Nephron progenitor cell (in vitro differentiated cells): ENCODE results near the gene NIFK.

ENCODE experiments used
- DNase-seq: peaks from one replicate; pipeline ENCODE4 v3.0.0; 2021
- H3K27ac Mint-ChIP-seq: 2 replicates; pipeline ENCODE4 v1.8.0; 2021; ENCODE audit warnings: mild to moderate bottlenecking, moderate library complexity, mixed read lengths
- H3K27me3 Mint-ChIP-seq: 2 replicates; pipeline ENCODE4 v1.8.0; 2021; ENCODE audit warnings: mild to moderate bottlenecking, low read depth, mixed read lengths; ENCODE audit not compliant: poor library complexity
- H3K36me3 Mint-ChIP-seq: 2 replicates; pipeline ENCODE4 v1.8.0; 2021; ENCODE audit warnings: low read depth, mixed read lengths
- H3K4me1 Mint-ChIP-seq: 2 replicates; pipeline ENCODE4 v1.8.0; 2021; ENCODE audit warnings: mixed read lengths
- H3K4me3 Mint-ChIP-seq: 2 replicates; pipeline ENCODE4 v1.8.0; 2021; ENCODE audit warnings: mild to moderate bottlenecking, moderate library complexity, mixed read lengths
- H3K9me3 Mint-ChIP-seq: 2 replicates; pipeline ENCODE4 v1.8.0; 2021; ENCODE audit warnings: mild to moderate bottlenecking, moderate library complexity, mixed read lengths
- TF ChIP-seq, protein P1 (sequence below): fragments of 200-600 bp; sonication (generic); IDR thresholded peaks from 2 replicates; pipeline ENCODE4 v1.5.0; 2021; ENCODE audit warnings: antibody characterized with exemption

NIFK gene

DNA sequence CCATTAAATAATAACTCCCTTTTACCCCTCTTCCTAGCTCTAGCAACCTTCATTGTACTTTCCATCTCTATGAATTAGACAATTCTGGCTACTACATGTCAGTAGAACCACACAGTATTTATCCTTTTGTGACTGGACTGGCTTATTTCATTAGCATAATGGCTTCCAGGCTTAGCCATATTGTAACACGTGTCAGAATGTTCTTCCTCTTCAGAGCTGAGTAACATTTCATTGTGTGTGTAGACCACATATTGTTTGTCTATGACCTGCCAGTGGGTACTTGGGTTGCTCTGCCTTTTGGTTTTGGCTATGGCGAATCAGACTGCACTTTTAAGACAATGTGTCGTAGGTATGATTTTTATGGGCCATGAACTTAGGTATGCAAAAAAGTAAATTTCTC, 39.7 kb upstream of the NIFK start:
- Mint-ChIP-seq H3K27me3 (peaks cover 12% of the 10 kb centered on the region), H3K27ac (no peak overlapping the region), H3K36me3 (no peaks in the 10 kb centered on the region), H3K9me3 (no peaks in the 10 kb centered on the region), H3K4me1 (peaks cover 28% of the 10 kb centered on the region), H3K4me3 (no peak overlapping the region)
- no peak for DNase-seq
- TF ChIP-seq, protein P1, sequence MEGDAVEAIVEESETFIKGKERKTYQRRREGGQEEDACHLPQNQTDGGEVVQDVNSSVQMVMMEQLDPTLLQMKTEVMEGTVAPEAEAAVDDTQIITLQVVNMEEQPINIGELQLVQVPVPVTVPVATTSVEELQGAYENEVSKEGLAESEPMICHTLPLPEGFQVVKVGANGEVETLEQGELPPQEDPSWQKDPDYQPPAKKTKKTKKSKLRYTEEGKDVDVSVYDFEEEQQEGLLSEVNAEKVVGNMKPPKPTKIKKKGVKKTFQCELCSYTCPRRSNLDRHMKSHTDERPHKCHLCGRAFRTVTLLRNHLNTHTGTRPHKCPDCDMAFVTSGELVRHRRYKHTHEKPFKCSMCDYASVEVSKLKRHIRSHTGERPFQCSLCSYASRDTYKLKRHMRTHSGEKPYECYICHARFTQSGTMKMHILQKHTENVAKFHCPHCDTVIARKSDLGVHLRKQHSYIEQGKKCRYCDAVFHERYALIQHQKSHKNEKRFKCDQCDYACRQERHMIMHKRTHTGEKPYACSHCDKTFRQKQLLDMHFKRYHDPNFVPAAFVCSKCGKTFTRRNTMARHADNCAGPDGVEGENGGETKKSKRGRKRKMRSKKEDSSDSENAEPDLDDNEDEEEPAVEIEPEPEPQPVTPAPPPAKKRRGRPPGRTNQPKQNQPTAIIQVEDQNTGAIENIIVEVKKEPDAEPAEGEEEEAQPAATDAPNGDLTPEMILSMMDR, result no peak

DNA sequence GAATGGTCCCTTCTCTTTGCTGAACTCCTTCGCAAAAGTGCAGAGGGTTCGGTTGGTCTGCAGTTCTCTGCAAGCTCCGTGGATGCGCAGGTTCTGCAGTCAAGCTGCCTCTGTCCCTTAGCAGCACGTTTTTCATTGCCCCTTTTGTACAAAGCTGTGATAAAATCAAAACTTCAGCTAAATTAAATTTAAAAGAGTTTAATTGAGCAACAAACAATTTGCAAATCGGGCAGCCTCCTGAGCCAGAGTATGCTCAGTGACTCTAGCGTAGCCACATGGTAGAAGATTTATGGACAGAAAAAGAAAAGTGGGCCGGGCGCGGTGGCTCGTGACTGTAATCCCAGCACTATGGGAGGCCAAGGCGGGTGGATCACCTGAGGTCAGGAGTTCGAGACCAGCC, 37.6 kb upstream of the NIFK start:
- no peaks in the 10 kb centered on the region for H3K9me3 Mint-ChIP-seq
- peaks cover 32% of the 10 kb centered on the region for H3K4me1 Mint-ChIP-seq
- H3K4me3 Mint-ChIP-seq, result no peak overlapping the region
- peaks cover 12% of the 10 kb centered on the region for H3K27me3 Mint-ChIP-seq
- TF ChIP-seq, protein P1, result no peak
- DNase-seq, result no peak
- H3K36me3 Mint-ChIP-seq, result no peaks in the 10 kb centered on the region
- no peak overlapping the region for H3K27ac Mint-ChIP-seq

- H3K9me3 Mint-ChIP-seq, result no peaks in the 10 kb centered on the region
- H3K4me3 Mint-ChIP-seq, result no peak overlapping the region
- H3K36me3 Mint-ChIP-seq, result peaks cover 9% of the 10 kb centered on the region
- peaks cover 45% of the 10 kb centered on the region for H3K4me1 Mint-ChIP-seq
- TF ChIP-seq, protein P1, result no peak
- peaks cover 9% of the 10 kb centered on the region for H3K27me3 Mint-ChIP-seq
- peak; percentile 8 for DNase-seq
- H3K27ac Mint-ChIP-seq, result peak overlapping the region; percentile 95
These were observed 35.5 kb upstream of the NIFK start for GRCh38 chr2:121771976-121772742.

GRCh38 chr2:121768143-121768755, 31.6 kb upstream of the NIFK start:
- Mint-ChIP-seq H3K4me1 (peaks cover 34% of the 10 kb centered on the region), H3K4me3 (no peak overlapping the region), H3K9me3 (no peaks in the 10 kb centered on the region), H3K36me3 (peaks cover 41% of the 10 kb centered on the region), H3K27ac (peak overlapping the region; percentile 32), H3K27me3 (peaks cover 5% of the 10 kb centered on the region)
- DNase-seq, result no peak
- TF ChIP-seq, protein P1, result no peak

DNA sequence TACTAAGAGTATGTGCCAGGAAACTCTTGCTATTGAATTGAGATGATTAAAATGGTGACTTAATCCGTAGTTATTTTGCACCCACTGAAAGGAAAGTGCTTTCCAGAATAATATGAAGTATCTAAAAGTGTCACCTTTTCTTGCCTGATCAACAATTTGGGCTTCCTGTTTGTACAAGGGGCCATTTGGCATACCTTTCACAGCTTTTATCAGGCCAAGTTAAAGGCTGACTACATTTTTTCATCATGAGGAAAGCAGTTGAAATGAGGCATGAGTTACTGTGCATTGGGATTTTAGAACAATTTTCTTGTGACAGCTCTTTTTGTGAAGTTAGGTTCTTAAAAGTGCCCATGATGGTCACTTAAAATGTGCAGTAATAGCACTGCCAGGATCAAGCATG, 29.9 kb upstream of the NIFK start:
- no peaks in the 10 kb centered on the region for H3K27me3 Mint-ChIP-seq
- H3K36me3 Mint-ChIP-seq, result peaks cover 48% of the 10 kb centered on the region
- H3K4me3 Mint-ChIP-seq, result no peak overlapping the region
- no peaks in the 10 kb centered on the region for H3K9me3 Mint-ChIP-seq
- H3K4me1 Mint-ChIP-seq, result peaks cover 19% of the 10 kb centered on the region
- TF ChIP-seq, protein P1, result no peak
- DNase-seq, result no peak
- no peak overlapping the region for H3K27ac Mint-ChIP-seq
